ENCODE results near the gene RPS21.
A peak's percentile ranks its signal among the peaks of the same experiment; 100 is the strongest.
"Not testable (repeated sequence)": the region's sequence is repeated elsewhere in the genome, so short reads cannot be mapped to it uniquely, and the experiment has no call there.

Gene RPS21

DNA sequence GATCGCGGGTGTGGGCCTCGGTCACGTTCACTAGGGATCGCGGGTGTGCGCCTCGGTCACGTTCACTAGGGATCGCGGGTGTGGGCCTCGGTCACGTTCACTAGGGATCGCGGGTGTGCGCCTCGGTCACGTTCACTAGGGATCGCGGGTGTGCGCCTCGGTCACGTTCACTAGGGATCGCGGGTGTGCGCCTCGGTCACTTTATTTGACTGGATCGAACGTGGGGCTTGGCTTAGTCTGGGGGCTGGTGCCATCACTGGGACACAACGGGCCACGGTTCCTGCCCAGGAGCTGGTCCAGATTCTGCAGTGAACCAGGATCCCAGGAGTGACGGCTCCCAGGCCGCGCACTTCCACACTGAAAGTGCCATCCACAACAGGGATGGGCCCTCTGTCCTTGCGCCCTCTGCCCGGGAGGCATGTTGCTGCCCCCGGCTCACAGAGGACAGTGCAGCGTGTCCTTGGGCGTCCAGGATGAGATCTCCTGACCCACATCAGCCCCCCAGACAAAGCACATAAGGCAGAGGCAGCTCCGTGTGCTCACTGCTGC is 13.2 kb upstream of the RPS21 start:
- H3K4me3 ChIP-seq (ENCODE audit: low read length) = not testable (repeated sequence)

DNA sequence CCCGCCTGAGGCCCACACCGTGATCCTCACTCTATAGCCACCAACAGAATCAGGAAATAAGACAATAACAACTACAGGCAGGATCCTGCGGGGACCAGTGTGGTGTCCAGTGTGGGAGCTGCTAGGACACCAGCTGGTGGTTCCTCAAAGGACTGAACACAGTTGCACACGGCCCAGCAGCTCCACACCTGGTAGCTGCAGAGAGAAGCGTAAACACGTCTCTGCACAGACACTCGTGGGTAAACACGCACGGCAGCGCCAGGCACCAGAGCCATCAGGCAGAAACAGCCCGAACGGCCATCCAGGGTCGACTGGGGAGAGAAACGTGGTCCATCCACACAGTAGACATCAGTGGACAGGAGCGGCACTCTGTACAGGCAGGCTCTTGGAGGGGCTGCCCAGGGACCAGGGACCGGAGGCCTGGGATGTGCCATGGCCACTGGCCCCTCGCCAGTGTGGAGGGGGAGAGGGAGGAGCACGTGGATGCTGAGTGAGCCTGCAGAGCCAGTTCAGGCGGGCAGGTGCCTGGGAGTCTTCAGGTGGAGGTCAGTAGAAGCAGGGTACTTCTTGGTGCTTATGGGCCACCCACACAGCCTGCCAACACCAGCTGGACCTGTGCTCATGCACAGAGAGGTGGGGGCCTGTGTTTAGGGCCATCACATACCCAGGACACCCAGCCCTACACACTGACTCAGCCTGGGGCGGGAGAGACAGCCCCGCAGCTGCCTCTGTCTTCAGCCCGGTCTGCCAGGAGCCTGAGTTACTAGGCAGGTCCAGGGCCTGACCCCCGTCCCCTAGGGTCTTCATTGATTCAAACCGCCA is 12.4 kb upstream of the RPS21 start:
- Histone ChIP-seq H3K4me3 (ENCODE audit: low read length) (no peak overlapping the region), H3K27me3 (ENCODE audit: insufficient read depth, low read length) (no peaks in the 10 kb centered on the region), H3K27ac (ENCODE audit: low read depth, low read length) (no peak overlapping the region), H3K36me3 (ENCODE audit: insufficient read depth, low read length) (no peaks in the 10 kb centered on the region), H3K9ac (ENCODE audit: low read depth, low read length) (no peak overlapping the region), H3K9me3 (ENCODE audit: insufficient read depth, low read depth, low read length) (no peaks in the 10 kb centered on the region), H3K4me1 (ENCODE audit: insufficient read depth, low read length) (peaks cover 31% of the 10 kb centered on the region)
- 87% methylated on average over 24 of the region's 24 CpGs for WGBS

More for the DNA sequence above, 13.2 kb upstream of the RPS21 start:
- H3K27ac ChIP-seq (ENCODE audit: low read depth, low read length); H3K36me3 ChIP-seq (ENCODE audit: insufficient read depth, low read length); H3K9ac ChIP-seq (ENCODE audit: low read depth, low read length); H3K27me3 ChIP-seq (ENCODE audit: insufficient read depth, low read length); H3K9me3 ChIP-seq (ENCODE audit: insufficient read depth, low read depth, low read length): not testable (repeated sequence)
- 89% methylated on average over 27 of the region's 40 CpGs for WGBS
- H3K4me1 ChIP-seq (ENCODE audit: insufficient read depth, low read length) = peaks cover 37% of the 10 kb centered on the region

DNA sequence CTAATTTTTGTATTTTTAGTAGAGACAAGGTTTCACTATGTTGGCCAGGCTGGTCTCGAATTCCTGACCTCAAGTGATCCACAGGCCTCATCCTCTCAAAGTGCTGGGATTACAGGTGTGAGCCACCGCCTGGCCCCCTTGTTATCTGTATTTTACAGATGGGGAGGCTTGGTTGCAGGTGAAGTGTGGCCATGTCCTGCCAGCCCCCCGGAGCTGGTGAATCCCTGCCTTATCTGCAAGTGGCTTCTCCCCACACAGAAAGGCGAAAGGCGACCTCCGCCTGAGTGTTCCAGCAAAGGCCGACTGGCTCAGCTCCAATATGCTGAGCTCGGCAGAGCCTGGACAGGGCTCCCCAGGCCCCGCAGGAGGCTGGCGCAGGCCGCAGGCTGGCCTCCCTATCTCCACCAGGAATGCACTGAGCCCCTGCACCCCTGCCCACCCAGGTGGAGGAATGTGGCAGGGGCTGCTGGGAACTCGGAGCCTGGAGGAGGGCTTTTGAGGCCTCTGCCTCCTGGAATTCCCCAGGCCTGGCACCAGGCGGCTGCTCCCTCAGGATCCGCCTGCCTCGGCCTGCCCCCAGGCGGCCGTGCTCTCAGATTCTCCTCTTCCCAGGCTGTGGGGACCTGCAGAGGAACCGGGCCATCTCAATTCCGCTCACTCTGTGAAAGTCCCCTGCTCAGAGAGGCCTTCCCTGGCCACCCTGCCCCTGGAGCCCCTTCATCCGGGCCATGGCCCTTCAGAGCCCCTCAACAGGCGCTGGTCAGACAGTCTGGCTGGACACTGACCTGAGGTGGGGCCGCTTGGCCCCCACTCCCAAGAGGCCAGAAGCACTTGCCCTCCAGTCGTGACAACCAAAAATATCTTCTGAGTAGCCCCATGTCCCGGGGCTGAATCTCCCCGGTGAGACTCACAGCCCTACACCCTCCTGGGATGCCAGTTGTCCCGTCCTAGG is 10.5 kb upstream of the RPS21 start:
- H3K4me3 ChIP-seq (ENCODE audit: low read length) = no peak overlapping the region

DNA sequence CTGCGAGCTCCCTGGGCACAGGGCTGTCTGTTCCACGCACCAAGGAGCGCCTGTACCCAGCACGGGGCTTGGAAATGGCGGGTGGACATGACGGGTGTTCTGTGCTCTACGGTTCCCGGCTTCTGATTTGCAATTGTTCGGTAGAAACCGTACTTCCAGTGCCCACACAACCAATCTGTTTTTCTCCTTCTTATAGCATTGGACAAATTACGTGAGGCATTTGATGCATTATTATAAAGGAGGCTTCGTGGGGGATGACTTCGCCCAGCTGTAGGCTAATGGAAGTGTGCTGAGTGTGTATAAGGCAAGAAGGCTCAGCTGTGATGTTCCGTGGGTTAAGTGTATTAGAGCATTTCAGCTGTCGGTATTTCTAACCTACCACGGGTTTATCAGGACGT is 9.8 kb upstream of the RPS21 start:
- peaks cover 5% of the 10 kb centered on the region for H3K36me3 ChIP-seq (ENCODE audit: insufficient read depth, low read length)
- H3K27me3 ChIP-seq (ENCODE audit: insufficient read depth, low read length) = no peaks in the 10 kb centered on the region
- 95% methylated on average over 17 of the region's 17 CpGs for WGBS
- no peaks in the 10 kb centered on the region for H3K9me3 ChIP-seq (ENCODE audit: insufficient read depth, low read depth, low read length)
- no peak overlapping the region for H3K4me3 ChIP-seq (ENCODE audit: low read length)
- peak overlapping the region; percentile 47; the same call in 1 of the 2 replicates for H3K9ac ChIP-seq (ENCODE audit: low read depth, low read length)
- H3K27ac ChIP-seq (ENCODE audit: low read depth, low read length) = peak overlapping the region; percentile 91
- peaks cover 21% of the 10 kb centered on the region for H3K4me1 ChIP-seq (ENCODE audit: insufficient read depth, low read length)

More for the DNA sequence above, 10.5 kb upstream of the RPS21 start:
- Histone ChIP-seq H3K27me3 (ENCODE audit: insufficient read depth, low read length) (no peaks in the 10 kb centered on the region), H3K4me1 (ENCODE audit: insufficient read depth, low read length) (peaks cover 21% of the 10 kb centered on the region), H3K9ac (ENCODE audit: low read depth, low read length) (peak overlapping the region; percentile 53), H3K9me3 (ENCODE audit: insufficient read depth, low read depth, low read length) (no peaks in the 10 kb centered on the region), H3K36me3 (ENCODE audit: insufficient read depth, low read length) (no peaks in the 10 kb centered on the region), H3K27ac (ENCODE audit: low read depth, low read length) (peak overlapping the region; percentile 91)
- 56% methylated on average over 26 of the region's 26 CpGs for WGBS

DNA sequence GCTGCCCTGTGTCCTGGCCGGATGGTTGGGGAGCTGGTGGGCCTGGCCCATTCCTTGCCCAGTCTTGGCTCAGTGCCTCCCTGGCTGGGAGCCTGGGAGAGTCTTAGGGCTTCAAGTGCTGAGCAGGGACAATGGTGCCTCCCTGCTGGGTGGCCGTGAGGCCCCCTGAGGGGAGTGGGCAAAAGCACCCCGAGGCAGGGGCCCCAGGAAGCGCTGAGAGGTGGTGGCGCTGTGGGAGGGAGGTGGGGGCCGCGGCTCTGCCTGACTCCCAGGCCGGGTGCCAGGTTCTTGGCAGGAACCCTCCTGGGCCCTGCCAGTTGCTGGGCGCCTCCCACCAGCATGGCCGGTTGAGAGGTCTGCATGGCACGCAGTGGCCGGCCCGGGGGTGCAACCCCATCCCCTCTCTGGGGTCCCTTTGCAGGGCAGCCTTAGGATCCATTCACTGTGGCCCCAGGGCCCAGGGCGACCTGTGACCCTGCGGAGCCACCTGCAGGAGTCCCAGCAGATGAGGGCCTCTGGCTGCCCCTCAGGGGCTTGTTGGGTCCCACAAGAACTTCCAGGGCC is 9.2 kb upstream of the RPS21 start:
- Histone ChIP-seq H3K9ac (ENCODE audit: low read depth, low read length) (no peak overlapping the region), H3K36me3 (ENCODE audit: insufficient read depth, low read length) (peaks cover 10% of the 10 kb centered on the region), H3K4me1 (ENCODE audit: insufficient read depth, low read length) (peaks cover 21% of the 10 kb centered on the region), H3K4me3 (ENCODE audit: low read length) (no peak overlapping the region), H3K27ac (ENCODE audit: low read depth, low read length) (peak overlapping the region; percentile 25; the same call in 1 of the 2 replicates), H3K27me3 (ENCODE audit: insufficient read depth, low read length) (no peaks in the 10 kb centered on the region), H3K9me3 (ENCODE audit: insufficient read depth, low read depth, low read length) (no peaks in the 10 kb centered on the region)
- WGBS = 91% methylated on average over 15 of the region's 15 CpGs

DNA sequence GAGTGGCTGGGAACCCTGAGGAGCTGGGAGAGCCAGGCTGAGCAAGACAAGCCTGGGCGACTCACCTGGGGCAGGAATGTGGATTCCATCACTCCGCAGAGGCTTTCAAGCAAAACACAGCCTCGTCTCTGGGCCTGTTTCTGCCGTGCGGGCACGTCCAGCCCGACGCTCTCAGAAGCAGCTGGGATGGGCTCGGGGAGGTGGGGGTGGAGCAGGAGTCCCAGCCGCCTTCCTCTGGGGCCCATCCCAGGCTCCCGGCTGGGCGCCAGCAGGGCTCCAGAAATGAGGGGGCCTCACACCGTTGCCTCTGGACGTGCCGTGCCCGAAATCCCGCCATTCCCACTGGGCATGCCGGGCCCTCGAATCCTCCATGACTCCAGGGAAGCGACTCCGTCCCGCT is 8.7 kb upstream of the RPS21 start:
- WGBS = 80% methylated on average over 22 of the region's 22 CpGs
- Histone ChIP-seq H3K9ac (ENCODE audit: low read depth, low read length) (0 out of 2 replicates have a peak overlapping the region, but pooled peaks have one; percentile 3), H3K27me3 (ENCODE audit: insufficient read depth, low read length) (no peaks in the 10 kb centered on the region), H3K4me3 (ENCODE audit: low read length) (no peak overlapping the region), H3K4me1 (ENCODE audit: insufficient read depth, low read length) (peaks cover 21% of the 10 kb centered on the region), H3K36me3 (ENCODE audit: insufficient read depth, low read length) (peaks cover 10% of the 10 kb centered on the region), H3K9me3 (ENCODE audit: insufficient read depth, low read depth, low read length) (no peaks in the 10 kb centered on the region), H3K27ac (ENCODE audit: low read depth, low read length) (0 out of 2 replicates have a peak overlapping the region, but pooled peaks have one; percentile 3)

DNA sequence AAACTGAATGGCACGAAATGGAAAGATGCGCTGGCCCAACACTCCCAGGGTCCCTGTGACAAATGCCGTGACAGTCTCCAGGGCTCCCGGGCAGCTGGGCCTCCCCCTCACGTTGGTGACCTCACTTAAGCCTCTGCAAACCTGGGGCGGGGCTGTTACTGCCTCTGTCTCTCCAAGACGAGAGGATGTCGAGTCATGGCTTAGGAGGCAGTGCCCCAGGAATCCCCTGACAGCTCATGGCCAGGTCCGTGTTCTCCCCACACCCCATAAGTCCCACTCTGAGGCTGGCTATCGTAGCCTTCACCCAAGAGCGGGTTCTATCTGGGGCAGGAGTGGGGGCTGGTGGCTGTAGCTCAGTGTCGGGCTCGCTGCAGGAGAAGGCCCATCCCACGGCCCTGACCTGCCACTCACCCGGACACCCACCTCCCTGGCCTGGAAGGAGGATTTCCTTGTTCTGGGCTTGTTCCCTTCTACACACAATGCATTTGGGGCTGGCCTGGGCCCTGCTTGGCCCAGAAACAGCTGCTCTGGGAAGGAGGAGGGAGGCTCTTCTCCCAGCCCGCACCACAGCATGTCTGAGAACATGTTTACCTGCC is 5.6 kb upstream of the RPS21 start:
- 81% methylated on average over 16 of the region's 16 CpGs for WGBS
- no peak overlapping the region for H3K9ac ChIP-seq (ENCODE audit: low read depth, low read length)
- H3K27me3 ChIP-seq (ENCODE audit: insufficient read depth, low read length) = no peaks in the 10 kb centered on the region
- H3K27ac ChIP-seq (ENCODE audit: low read depth, low read length) = peak overlapping the region; percentile 13; the same call in 1 of the 2 replicates
- no peaks in the 10 kb centered on the region for H3K9me3 ChIP-seq (ENCODE audit: insufficient read depth, low read depth, low read length)
- peaks cover 10% of the 10 kb centered on the region for H3K36me3 ChIP-seq (ENCODE audit: insufficient read depth, low read length)
- H3K4me3 ChIP-seq (ENCODE audit: low read length) = no peak overlapping the region
- peaks cover 11% of the 10 kb centered on the region for H3K4me1 ChIP-seq (ENCODE audit: insufficient read depth, low read length)

DNA sequence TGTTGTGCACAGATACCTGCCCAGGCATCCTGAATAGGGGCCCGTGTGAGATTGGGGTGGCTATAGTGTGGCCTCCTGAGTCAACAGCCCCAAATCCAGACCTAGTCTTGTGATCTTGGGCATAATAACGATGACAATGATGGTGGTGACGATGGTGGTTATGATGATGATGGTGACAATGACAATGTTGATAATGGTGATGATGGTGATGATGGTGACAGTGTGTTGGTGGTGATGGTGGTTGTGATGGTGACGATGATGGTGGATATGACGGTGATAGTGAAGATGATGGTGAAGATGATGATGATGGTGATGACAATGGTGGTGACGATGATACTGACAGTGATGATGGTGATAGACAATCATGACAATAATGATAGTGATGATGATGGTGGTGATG is 5.1 kb upstream of the RPS21 start:
- 97% methylated on average over 6 of the region's 6 CpGs for WGBS
- Histone ChIP-seq H3K9me3 (ENCODE audit: insufficient read depth, low read depth, low read length) (no peaks in the 10 kb centered on the region), H3K4me3 (ENCODE audit: low read length) (no peak overlapping the region), H3K9ac (ENCODE audit: low read depth, low read length) (no peak overlapping the region), H3K36me3 (ENCODE audit: insufficient read depth, low read length) (peaks cover 10% of the 10 kb centered on the region), H3K27ac (ENCODE audit: low read depth, low read length) (no peak overlapping the region), H3K4me1 (ENCODE audit: insufficient read depth, low read length) (peaks cover 8% of the 10 kb centered on the region), H3K27me3 (ENCODE audit: insufficient read depth, low read length) (no peaks in the 10 kb centered on the region)

DNA sequence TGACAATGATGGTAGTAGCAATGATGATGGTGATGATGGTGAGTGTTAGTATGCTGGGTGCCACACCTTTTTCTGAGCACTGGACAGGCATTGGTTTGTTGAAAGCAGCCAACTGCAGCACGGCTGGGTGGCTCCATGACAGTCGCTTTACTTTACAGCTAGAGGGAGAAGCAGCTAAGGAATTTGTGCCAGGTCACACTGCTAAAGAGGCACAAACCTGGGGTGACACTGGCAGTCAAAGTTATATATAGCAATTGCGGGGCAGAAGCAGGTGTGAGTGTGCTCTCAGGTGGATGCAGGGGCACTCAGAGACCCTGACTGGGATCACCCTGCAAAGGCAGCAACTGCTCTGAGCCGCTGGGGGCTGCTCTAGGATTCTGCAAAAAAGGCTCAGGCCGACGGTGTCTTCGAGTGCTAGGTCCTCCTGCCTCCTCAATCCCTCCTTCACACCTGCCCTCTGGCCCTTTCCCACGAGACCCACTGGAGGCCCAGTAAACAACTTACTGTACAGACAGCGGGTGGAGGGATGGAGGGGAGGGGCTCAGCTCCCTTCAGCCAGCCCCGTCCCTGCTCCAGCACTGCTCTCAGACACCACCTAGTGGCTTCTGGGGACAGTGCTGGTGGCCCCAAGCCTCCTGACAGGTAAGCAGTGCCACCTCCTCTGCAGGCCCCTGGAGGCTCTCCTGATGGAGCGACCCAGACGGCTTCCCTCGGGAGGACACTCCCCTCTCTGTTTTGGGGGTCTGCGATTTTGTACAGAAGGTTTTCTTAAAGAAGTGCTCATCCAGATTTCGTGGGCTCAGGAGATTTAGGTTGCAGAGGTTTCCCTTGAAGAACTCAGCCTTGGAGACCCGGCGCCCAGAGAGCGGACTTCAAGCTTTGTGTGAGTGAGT is 4.4 kb upstream of the RPS21 start:
- Histone ChIP-seq H3K4me1 (ENCODE audit: insufficient read depth, low read length) (peaks cover 3% of the 10 kb centered on the region; the same call in 1 of the 2 replicates), H3K27me3 (ENCODE audit: insufficient read depth, low read length) (no peaks in the 10 kb centered on the region), H3K9ac (ENCODE audit: low read depth, low read length) (no peak overlapping the region), H3K9me3 (ENCODE audit: insufficient read depth, low read depth, low read length) (no peaks in the 10 kb centered on the region), H3K4me3 (ENCODE audit: low read length) (no peak overlapping the region), H3K27ac (ENCODE audit: low read depth, low read length) (no peak overlapping the region), H3K36me3 (ENCODE audit: insufficient read depth, low read length) (peaks cover 10% of the 10 kb centered on the region)
- WGBS = 61% methylated on average over 17 of the region's 18 CpGs

All from HUES64 (cell line).